HG03060 (cell line): ENCODE measurements around the gene ST6GALNAC2.
"Not testable (repeated sequence)": the region's sequence is repeated elsewhere in the genome, so short reads cannot be mapped to it uniquely, and the experiment has no call there.

ENCODE experiments used
- ATAC-seq: cut with Tn5 transposase; IDR thresholded peaks from one replicate; pipeline ENCODE4 v1.9.1; 2021; ENCODE audit warnings: low read depth, moderate number of reproducible peaks; ENCODE audit not compliant: unreplicated experiment

ST6GALNAC2 gene

GRCh38 chr17:76530811-76531485 lies 54.7 kb downstream of the ST6GALNAC2 start:
- no peak for ATAC-seq

- ATAC-seq = no peak
Observed at GRCh38 chr17:76530095-76530723, 55.5 kb downstream of the ST6GALNAC2 start.

DNA sequence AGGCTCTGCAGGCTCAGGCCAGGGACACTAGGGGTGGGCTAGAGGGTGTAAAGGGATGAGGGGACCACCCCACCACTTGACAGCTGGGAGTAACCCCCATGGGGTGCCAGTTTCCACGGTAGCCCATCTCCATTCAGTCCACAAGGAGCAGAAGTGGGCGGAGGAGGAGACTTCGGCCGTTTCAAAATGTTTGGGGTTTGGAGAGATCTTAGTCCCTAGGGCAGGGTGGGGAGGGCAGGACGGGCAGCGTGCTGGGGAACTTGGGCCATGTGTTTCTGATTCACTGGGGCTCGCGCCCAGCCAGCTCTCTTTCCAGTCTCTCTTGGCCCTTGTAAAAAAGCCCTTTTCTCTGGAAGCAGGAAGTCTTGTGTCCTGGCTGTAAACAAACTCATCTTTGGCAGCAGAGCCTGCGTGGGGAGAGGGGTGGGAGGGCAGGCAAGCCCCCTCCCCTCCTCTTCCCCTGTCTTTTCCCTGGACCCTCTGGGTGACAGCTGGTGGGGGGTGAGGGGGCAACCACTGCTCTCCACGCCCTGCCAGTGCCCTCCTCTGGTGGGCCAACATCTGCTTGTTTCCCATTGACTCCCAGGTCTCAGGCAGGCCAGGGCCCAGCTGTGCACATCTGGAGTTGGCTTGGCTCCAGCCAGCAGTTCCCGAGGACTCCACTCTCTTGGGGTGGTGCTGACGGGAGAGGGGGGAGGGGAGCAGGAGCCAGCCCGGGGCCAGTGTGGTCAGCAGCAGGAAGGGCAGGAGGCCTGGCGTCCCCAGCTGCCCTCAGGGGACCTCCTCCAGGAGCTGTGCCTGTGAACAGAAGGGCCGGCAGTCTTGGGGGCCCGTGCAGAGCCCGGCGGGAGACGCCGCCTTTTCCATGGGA lies 56.2 kb downstream of the ST6GALNAC2 start:
- ATAC-seq = no peak

DNA sequence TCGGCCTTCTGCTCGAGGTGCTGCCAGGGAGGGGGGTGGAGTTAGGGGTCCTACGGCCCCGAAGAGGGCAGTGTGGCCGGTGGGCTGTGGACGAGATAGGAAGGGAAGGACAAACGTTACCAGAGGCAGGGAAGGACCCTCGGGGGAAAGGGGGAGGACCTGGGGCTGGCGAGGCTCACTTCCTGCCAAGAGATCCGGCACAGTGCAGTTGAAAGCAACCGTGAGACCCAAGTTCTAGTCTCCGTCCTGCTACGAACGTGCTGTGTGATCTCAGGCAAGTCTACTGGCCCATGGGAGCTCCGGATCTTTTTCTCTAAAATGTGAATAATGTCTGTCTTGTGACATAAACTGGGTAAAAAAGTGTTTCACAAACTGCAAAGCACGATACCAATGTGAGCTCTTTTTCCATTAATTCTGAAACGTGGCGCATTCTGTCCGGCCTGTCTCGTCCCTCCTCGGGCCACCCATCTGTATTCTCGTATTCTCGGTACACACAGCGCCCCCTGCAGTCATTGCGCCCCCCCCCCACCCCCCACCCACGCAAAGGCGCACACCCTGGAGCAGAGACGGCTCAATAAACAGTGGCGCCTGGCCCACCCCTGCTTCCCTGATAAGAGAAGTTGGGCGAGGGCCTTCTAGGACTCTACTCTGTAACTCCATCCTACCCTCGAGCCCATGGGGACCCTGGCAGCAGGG lies 57.0 kb downstream of the ST6GALNAC2 start:
- ATAC-seq = no peak

DNA sequence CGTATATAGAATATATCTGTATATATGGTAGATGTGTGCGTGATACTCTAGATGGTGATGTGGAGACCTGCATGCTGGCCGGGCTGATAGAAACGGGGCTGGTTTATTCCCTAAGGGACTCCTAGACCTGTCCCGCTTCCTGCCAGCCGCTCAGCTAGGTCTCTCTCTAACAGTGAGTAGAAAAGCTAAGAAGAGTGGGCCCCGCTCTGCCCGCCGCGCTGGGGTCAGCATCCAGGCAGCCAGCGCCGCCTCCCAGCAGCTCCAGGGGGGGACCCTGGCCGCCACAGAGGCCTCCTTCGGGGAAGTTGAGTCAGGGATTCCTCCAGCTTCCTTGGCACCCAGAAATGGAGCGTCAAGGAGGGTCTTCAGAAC lies 57.5 kb downstream of the ST6GALNAC2 start:
- ATAC-seq = no peak

- ATAC-seq = no peak
Observed at GRCh38 chr17:76527430-76528111, 58.1 kb downstream of the ST6GALNAC2 start.

GRCh38 chr17:76527016-76527415 lies 58.6 kb downstream of the ST6GALNAC2 start:
- ATAC-seq = not testable (repeated sequence)

GRCh38 chr17:76525513-76525833 lies 60.2 kb downstream of the ST6GALNAC2 start:
- not testable (repeated sequence) for ATAC-seq

DNA sequence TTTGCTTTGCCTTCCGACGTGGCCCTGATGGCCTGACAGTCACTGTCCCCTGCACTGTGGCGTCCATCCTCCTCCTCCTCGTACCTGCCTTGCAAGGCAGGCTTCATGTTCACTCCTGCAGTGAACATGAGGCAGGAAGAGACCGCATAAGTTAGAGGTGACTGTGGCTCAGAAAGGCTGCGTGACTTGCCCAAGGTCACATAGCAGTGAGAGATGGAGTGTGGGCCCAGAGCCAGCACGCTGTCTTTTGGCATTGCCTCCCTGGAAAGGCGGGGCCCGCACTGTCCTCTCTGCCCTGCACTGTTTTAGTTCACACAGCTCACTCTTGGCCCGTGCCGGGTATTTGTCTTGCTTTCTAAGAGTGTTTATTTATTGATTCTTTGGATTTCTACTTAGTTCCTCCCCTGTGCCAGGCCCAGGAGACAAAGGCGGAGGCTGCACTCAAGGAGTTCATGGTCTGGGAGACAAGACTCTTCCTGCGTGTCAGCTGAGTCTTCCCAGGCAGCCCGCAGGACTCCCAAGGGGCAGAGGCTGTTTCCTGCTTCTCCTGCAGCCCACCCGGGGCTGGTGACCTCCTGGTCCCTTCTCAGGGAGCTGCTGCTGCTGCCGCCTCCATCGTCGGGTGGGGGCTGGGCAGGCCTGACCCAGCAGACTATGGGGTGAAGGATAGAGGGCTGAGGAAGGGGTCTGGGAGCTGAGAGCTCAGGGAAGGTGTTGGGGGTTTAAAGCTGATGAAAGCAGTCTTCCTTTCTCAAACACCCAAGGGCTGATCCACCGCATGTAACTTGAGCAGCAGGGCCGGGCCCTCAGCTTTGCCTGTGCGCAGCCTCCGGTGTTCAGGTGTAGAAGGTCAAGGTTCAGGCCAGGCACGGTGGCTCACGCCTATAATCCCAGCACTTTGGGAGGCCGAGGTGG lies 60.8 kb downstream of the ST6GALNAC2 start:
- no peak for ATAC-seq

GRCh38 chr17:76523084-76524037 lies 62.3 kb downstream of the ST6GALNAC2 start:
- ATAC-seq = no peak

GRCh38 chr17:76521683-76522082 lies 64.0 kb downstream of the ST6GALNAC2 start:
- not testable (repeated sequence) for ATAC-seq

- no peak for ATAC-seq
Observed at GRCh38 chr17:76521262-76521661, 64.4 kb downstream of the ST6GALNAC2 start.

DNA sequence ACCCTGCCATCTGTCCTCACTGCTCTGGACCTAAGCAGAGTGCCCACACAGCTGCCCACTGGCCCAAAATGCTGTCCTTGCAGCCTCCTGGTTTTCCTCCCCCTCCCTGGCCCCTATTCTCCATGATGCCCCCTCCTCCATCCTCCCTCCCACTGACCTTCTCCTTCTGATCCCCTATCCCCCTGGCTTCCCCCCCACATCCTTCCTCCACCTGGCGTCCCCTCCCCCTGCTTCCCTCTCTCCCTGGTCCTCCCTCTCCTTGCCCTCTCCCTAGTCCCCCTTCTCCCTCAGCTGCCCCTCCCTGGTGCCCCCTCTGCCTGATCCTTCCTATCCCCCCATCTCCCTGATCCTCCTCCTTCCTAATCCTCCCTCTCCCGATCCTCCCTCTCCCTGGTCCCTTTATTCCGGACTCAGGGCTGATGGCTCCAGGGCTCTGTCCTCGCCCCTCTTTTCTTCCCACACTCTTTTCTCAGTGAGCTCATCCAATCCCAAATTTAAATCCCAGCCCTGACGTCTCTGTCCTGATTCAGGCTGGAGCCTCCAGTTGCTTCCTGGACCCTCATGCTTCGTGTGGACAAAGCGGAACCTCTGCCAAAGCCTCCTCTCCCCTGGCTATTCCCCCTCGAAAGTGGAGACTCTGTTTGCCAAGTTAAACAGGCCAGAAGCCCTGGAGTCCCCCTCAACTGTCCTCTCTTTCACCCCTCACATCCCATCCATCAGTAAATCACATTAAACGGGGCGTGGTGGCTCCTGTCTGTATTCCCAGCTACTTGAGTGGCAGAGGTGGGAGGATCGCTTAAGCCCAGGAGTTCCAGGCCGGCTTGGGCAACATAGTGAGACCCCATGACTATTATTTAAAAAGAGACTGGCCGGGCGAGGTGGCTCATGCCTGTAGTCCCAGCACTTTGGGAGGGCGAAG lies 66.4 kb downstream of the ST6GALNAC2 start:
- no peak for ATAC-seq

DNA sequence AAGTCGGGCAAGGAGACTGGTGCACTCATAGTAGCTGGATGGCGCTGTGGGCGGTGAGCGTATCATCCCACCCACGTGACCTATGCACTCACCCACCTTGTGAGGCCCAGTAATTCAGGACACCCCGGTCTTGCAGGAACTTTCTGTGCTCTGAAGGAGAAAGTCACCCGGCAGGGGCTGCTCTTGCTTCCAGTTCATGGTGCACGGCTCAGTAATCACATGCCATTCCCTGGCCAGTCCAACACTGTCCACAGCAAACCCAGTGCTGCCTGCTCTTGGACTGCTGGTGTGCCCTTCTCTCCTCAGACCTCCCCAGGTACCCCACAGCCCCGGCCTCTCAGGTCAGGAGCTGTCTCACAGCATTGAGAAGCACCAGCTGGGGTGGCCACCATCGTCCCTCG lies 68.0 kb downstream of the ST6GALNAC2 start:
- no peak for ATAC-seq
